Neuronal stem cell (in vitro differentiated cells): ENCODE results near the gene SMIM24.
A peak's percentile ranks its signal among the peaks of the same experiment; 100 is the strongest.

ENCODE experiments used
- DNase-seq: peaks from one replicate; pipeline ENCODE4 v3.0.0-alpha.2; 2013; ENCODE audit warnings: low spot score
- H2AFZ ChIP-seq: one replicate; pipeline ENCODE4 v1.6.1; 2013; ENCODE audit warnings: mild to moderate bottlenecking, low read length, inconsistent platforms
- H2AK5ac ChIP-seq: 2 replicates; pipeline ENCODE4 v1.6.1; 2013; ENCODE audit warnings: low read depth, mild to moderate bottlenecking, inconsistent platforms, low read length, moderate library complexity, mixed read lengths
- H2BK120ac ChIP-seq: 2 replicates; pipeline ENCODE4 v1.6.1; 2013; ENCODE audit warnings: low read depth, mild to moderate bottlenecking, inconsistent platforms, low read length, moderate library complexity, mixed read lengths
- H2BK12ac ChIP-seq: one replicate; pipeline ENCODE4 v1.6.1; 2013; ENCODE audit warnings: low read length, inconsistent platforms
- H2BK15ac ChIP-seq: 2 replicates; pipeline ENCODE4 v1.6.1; 2013; ENCODE audit warnings: mild to moderate bottlenecking, low read length, inconsistent platforms, mixed read lengths
- H2BK5ac ChIP-seq: one replicate; pipeline ENCODE4 v1.6.1; 2013; ENCODE audit warnings: inconsistent platforms, mild to moderate bottlenecking, low read length, moderate library complexity
- H3K14ac ChIP-seq: one replicate; pipeline ENCODE4 v1.6.1; 2013; ENCODE audit warnings: low read length, inconsistent platforms
- H3K18ac ChIP-seq: 2 replicates; pipeline ENCODE4 v1.6.1; 2013; ENCODE audit warnings: low read length, inconsistent platforms
- H3K23ac ChIP-seq: 2 replicates; pipeline ENCODE4 v1.6.1; 2013; ENCODE audit warnings: low read depth, mild to moderate bottlenecking, mixed read lengths, low read length, inconsistent platforms; ENCODE audit not compliant: poor library complexity
- H3K27ac ChIP-seq: replicated peaks from 3 replicates; pipeline ENCODE4 v1.5.1; 2013; ENCODE audit warnings: low read length, inconsistent platforms
- H3K27me3 ChIP-seq, 3 experiments: 2 replicates each; pipeline ENCODE4 v1.6.1; 2013; ENCODE audit warnings: low read length in 3 of 3, mild to moderate bottlenecking in 2 of 3, inconsistent platforms in 1 of 3, low read depth in 1 of 3, mixed read lengths in 1 of 3, moderate library complexity in 1 of 3; ENCODE audit not compliant: control insufficient read depth in 3 of 3, insufficient read depth in 3 of 3
- H3K36me3 ChIP-seq, 2 donors: replicated peaks in 1 of 2; 2 replicates each; pipeline ENCODE4 v1.6.1; 2013; ENCODE audit warnings: low read length in 2 of 2; ENCODE audit not compliant: control insufficient read depth in 2 of 2, insufficient read depth in 2 of 2
- H3K4ac ChIP-seq: 2 replicates; pipeline ENCODE4 v1.6.1; 2013; ENCODE audit warnings: inconsistent platforms, mild to moderate bottlenecking, low read length, moderate library complexity
- H3K4me1 ChIP-seq, 2 donors: 1 replicate in 1 of 2; 2 replicates in 1 of 2; pipeline ENCODE4 v1.6.1; 2013; ENCODE audit warnings: low read length in 2 of 2, low read depth in 1 of 2; ENCODE audit not compliant: control insufficient read depth in 2 of 2, insufficient read depth in 1 of 2
- H3K4me2 ChIP-seq: one replicate; pipeline ENCODE4 v1.6.1; 2013; ENCODE audit warnings: mild to moderate bottlenecking, low read length, inconsistent platforms; ENCODE audit not compliant: insufficient read depth, poor library complexity, severe bottlenecking
- H3K4me3 ChIP-seq, 2 donors: 2 replicates each; pipeline ENCODE4 v1.5.1; 2013; ENCODE audit warnings: low read length in 2 of 2, mild to moderate bottlenecking in 2 of 2, inconsistent platforms in 1 of 2, moderate library complexity in 1 of 2
- H3K79me1 ChIP-seq: one replicate; pipeline ENCODE4 v1.6.1; 2013; ENCODE audit warnings: low read depth, mild to moderate bottlenecking, inconsistent platforms, low read length, moderate library complexity
- H3K9ac ChIP-seq: one replicate; pipeline ENCODE4 v1.6.1; 2013; ENCODE audit warnings: mild to moderate bottlenecking, low read depth, low read length, inconsistent platforms; ENCODE audit not compliant: poor library complexity
- H3K9me3 ChIP-seq, 2 donors: replicated peaks in 1 of 2; 2 replicates each; pipeline versions ENCODE3 to v1.6.1; 2013; ENCODE audit warnings: low read length in 2 of 2, mild to moderate bottlenecking in 2 of 2, inconsistent platforms in 1 of 2, low read depth in 1 of 2, mixed read lengths in 1 of 2, moderate library complexity in 1 of 2; ENCODE audit not compliant: control insufficient read depth in 2 of 2, insufficient read depth in 1 of 2
- H4K8ac ChIP-seq: one replicate; pipeline ENCODE4 v1.6.1; 2013; ENCODE audit warnings: low read depth, mild to moderate bottlenecking, inconsistent platforms, low read length, moderate library complexity
- H4K91ac ChIP-seq: one replicate; pipeline ENCODE4 v1.6.1; 2013; ENCODE audit warnings: low read length, low read depth, mild to moderate bottlenecking, inconsistent platforms; ENCODE audit not compliant: poor library complexity
- WGBS, 2 donors: extraction: QIAGEN DNeasy Blood & Tissue Kit; methylation state at CpG; one replicate each; pipeline ENCODE4 v1.1.7; 2013; ENCODE audit warnings: missing lambda C conversion rate in 2 of 2, mixed read lengths in 1 of 2; ENCODE audit not compliant: insufficient read length in 2 of 2, insufficient replicate concordance in 1 of 2; ENCODE audit errors: extremely low coverage in 2 of 2; 5-methylcytosine and 5-hydroxymethylcytosine counted together

SMIM24 gene

DNA sequence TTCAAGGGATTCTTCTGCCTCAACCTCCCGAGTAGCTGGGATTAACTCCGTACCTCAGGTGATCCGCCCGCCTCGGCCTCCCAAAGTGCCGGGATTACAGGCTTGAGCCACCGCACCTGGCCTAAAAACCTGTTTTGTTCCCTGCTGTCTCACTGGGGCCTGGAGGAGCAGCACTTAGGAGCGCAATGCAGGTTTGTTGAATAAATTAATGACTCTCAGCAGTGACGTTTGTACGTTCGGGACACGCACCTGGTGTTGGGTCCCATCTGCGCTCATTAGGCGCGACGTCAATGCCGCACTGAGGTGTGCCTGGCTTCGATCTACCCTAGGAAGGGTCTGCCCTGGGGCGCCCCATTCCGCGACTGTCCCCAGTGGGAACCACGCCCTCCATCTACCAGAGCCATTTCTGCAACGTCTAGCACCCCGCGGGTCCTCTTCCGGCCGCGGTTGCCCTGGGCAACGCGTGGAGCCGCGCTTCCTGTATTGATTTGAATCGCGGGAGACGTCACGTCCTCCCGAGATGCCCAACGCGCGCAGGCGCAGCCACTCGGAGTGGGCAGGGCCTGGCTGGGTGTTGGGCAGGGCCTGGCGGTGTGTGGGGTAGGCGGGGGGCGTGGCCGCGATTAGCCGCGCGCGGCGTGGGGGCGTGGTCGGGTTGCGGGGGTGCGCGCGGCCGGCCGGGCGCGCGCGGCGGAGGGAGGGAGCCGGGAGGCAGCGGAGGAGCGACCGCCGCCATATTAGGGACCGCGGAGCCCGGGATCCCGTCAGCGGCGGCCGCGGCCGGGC, 25.5 kb upstream of the SMIM24 start, which contains the start of gene FZR1:
TSS of gene FZR1 (plus strand) at position 714 of the 786 bp plus-strand sequence. CDS start 16,679 bp downstream, outside the sequence.
- Histone ChIP-seq H3K23ac (peak within 1 kb of the TSS; percentile 85), H3K4ac (no peak within 1 kb of the TSS), H3K9ac (peak within 1 kb of the TSS; percentile 99), H3K4me3 (peak within 1 kb of the TSS; percentile 90 to 92), H3K27me3 (no peaks in the 10 kb centered on the region), H3K18ac (peak within 1 kb of the TSS; percentile 95), H3K27ac (peak within 1 kb of the TSS; percentile 47), H3K9me3 (no peaks in the 10 kb centered on the region), H2BK15ac (no peak within 1 kb of the TSS), H3K14ac (peak within 1 kb of the TSS; percentile 94), H2BK120ac (peak within 1 kb of the TSS; percentile 97), H3K36me3 (peaks cover 17 to 31% of the 10 kb centered on the region in 2 donors), H2BK5ac (peak within 1 kb of the TSS; percentile 90), H2AFZ (peak within 1 kb of the TSS; percentile 90), H2BK12ac (no peak within 1 kb of the TSS), H3K4me2 (peak within 1 kb of the TSS; percentile 99), H3K4me1 (peaks cover 9 to 13% of the 10 kb centered on the region in 2 donors), H4K8ac (peak within 1 kb of the TSS; percentile 86), H3K79me1 (peaks cover 33% of the 10 kb centered on the region), H2AK5ac (peak within 1 kb of the TSS; percentile 97), H4K91ac (no peak within 1 kb of the TSS)
- no CpG with 5 or more reads among the region's 79 CpGs for WGBS, 2 donors
- DNase-seq: peak; percentile 96

GRCh38 chr19:3504735-3505134, 24.4 kb upstream of the SMIM24 start:
- Histone ChIP-seq H3K4me2 (no peak overlapping the region), H3K14ac (no peak overlapping the region), H3K23ac (no peak overlapping the region), H2BK12ac (no peak overlapping the region), H3K4ac (no peak overlapping the region), H2BK120ac (no peak overlapping the region), H3K79me1 (peaks cover 29% of the 10 kb centered on the region), H3K18ac (no peak overlapping the region), H3K9me3 (peaks cover 0 to 2% of the 10 kb centered on the region in 2 donors), H3K9ac (no peak overlapping the region), H3K27ac (no peak overlapping the region), H2AK5ac (no peak overlapping the region), H4K91ac (no peak overlapping the region), H2BK15ac (no peak overlapping the region), H2AFZ (no peak overlapping the region), H3K36me3 (peaks cover 12 to 20% of the 10 kb centered on the region in 2 donors), H3K27me3 (no peaks in the 10 kb centered on the region), H2BK5ac (no peak overlapping the region), H3K4me3 (no peak overlapping the region), H3K4me1 (peaks cover 9 to 14% of the 10 kb centered on the region in 2 donors), H4K8ac (no peak overlapping the region)
- WGBS, 2 donors: no CpG with 5 or more reads among the region's 5 CpGs
- DNase-seq: no peak

GRCh38 chr19:3503036-3503572, 22.8 kb upstream of the SMIM24 start:
- H2BK15ac ChIP-seq: peak overlapping the region; percentile 91
- peaks cover 9 to 16% of the 10 kb centered on the region in 2 donors for H3K4me1 ChIP-seq
- no peaks in the 10 kb centered on the region for H3K27me3 ChIP-seq
- no CpG with 5 or more reads among the region's 13 CpGs for WGBS, 2 donors
- no peak for DNase-seq
- no peak overlapping the region for H4K8ac ChIP-seq
- H3K14ac ChIP-seq: no peak overlapping the region
- H3K79me1 ChIP-seq: peaks cover 17% of the 10 kb centered on the region
- H3K27ac ChIP-seq: no peak overlapping the region
- H2AFZ ChIP-seq: peak overlapping the region; percentile 69
- peaks cover 0 to 5% of the 10 kb centered on the region in 2 donors for H3K36me3 ChIP-seq
- H2BK12ac ChIP-seq: peak overlapping the region; percentile 14
- no peak overlapping the region for H4K91ac ChIP-seq
- H3K4ac ChIP-seq: no peak overlapping the region
- peaks cover 0 to 2% of the 10 kb centered on the region in 2 donors for H3K9me3 ChIP-seq
- no peak overlapping the region for H2BK5ac ChIP-seq
- H3K4me2 ChIP-seq: no peak overlapping the region
- no peak overlapping the region for H3K23ac ChIP-seq
- no peak overlapping the region for H3K18ac ChIP-seq
- H2BK120ac ChIP-seq: no peak overlapping the region
- no peak overlapping the region for H3K4me3 ChIP-seq
- H2AK5ac ChIP-seq: no peak overlapping the region
- H3K9ac ChIP-seq: no peak overlapping the region

DNA sequence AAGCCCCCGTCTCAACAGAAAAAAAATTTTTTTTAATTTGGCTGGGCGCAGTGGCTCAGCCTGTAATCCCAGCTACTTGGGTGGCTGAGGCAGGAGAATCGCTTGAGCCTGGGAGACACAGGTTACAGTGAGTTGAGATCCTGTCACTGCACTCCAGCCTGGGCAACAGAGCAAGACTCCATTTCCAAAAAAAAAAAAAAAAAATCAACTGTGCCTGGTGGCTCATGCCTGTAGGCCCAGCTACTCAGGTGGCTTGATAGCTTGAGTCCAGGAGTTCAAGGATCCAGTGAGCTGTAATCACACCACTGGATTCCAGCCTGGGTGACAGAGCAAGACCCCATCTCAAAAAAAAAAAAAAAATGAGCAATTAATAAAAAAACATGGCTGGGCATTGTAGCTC, 21.5 kb upstream of the SMIM24 start:
- Histone ChIP-seq H2AFZ (no peak overlapping the region), H3K4me2 (no peak overlapping the region), H4K8ac (no peak overlapping the region), H4K91ac (no peak overlapping the region), H2BK12ac (no peak overlapping the region), H3K27me3 (no peaks in the 10 kb centered on the region), H3K27ac (no peak overlapping the region), H3K9ac (no peak overlapping the region), H2BK5ac (no peak overlapping the region), H3K4ac (no peak overlapping the region), H3K23ac (no peak overlapping the region), H3K36me3 (peaks cover 2 to 7% of the 10 kb centered on the region in 2 donors), H2BK120ac (no peak overlapping the region), H3K4me1 (peaks cover 5 to 8% of the 10 kb centered on the region in 2 donors), H3K14ac (no peak overlapping the region), H3K18ac (no peak overlapping the region), H3K4me3 (no peak overlapping the region), H3K9me3 (peaks cover 0 to 2% of the 10 kb centered on the region in 2 donors), H2BK15ac (no peak overlapping the region), H2AK5ac (no peak overlapping the region), H3K79me1 (peaks cover 9% of the 10 kb centered on the region)
- no CpG with 5 or more reads among the region's 3 CpGs for WGBS, 2 donors
- DNase-seq: no peak
